Fibroblast of skin of right quadriceps (primary cell): ENCODE measurements around the gene CLEC4F.
"Not testable (repeated sequence)": the region's sequence is repeated elsewhere in the genome, so short reads cannot be mapped to it uniquely, and the experiment has no call there.

Experiments
- DNase-seq: peaks from one replicate; pipeline ENCODE4 v3.0.0-alpha.2; 2013

CLEC4F gene

GRCh38 chr2:70823249-70823648 lies 2.9 kb upstream of the CLEC4F start:
- no peak for DNase-seq

GRCh38 chr2:70822843-70823242 lies 2.4 kb upstream of the CLEC4F start:
- DNase-seq = no peak

GRCh38 chr2:70817284-70817954 lies 3.0 kb downstream of the CLEC4F start:
- DNase-seq = no peak

GRCh38 chr2:70816726-70817125 lies 3.7 kb downstream of the CLEC4F start:
- no peak for DNase-seq

GRCh38 chr2:70808983-70809958 lies 11.1 kb downstream of the CLEC4F start:
- DNase-seq = no peak

- no peak for DNase-seq
These were observed 12.6 kb downstream of the CLEC4F start for GRCh38 chr2:70807828-70808118.

GRCh38 chr2:70807102-70807827 lies 13.1 kb downstream of the CLEC4F start:
- no peak for DNase-seq

- no peak for DNase-seq
These were observed 13.8 kb downstream of the CLEC4F start for GRCh38 chr2:70806620-70807019.

- DNase-seq = no peak
These were observed 14.4 kb downstream of the CLEC4F start for GRCh38 chr2:70806013-70806412.

- DNase-seq = no peak
These were observed 18.7 kb downstream of the CLEC4F start for GRCh38 chr2:70801607-70802263.

- DNase-seq = no peak
These were observed 20.7 kb downstream of the CLEC4F start for GRCh38 chr2:70799706-70800105.

- DNase-seq = not testable (repeated sequence)
These were observed 22.4 kb downstream of the CLEC4F start for GRCh38 chr2:70797996-70798395.

GRCh38 chr2:70797506-70797905 lies 22.9 kb downstream of the CLEC4F start:
- no peak for DNase-seq

GRCh38 chr2:70796262-70796661 lies 24.1 kb downstream of the CLEC4F start:
- DNase-seq = no peak

- DNase-seq = no peak
These were observed 25.0 kb downstream of the CLEC4F start for GRCh38 chr2:70795164-70795995.

- DNase-seq = no peak
These were observed 26.9 kb downstream of the CLEC4F start for GRCh38 chr2:70793450-70793849.

GRCh38 chr2:70790136-70790828 lies 30.1 kb downstream of the CLEC4F start, which contains the start of gene FIGLA:
FIGLA (minus strand) TSS chr2:70790643; CDS start chr2:70790638, 5 bp downstream.
- DNase-seq = no peak

- DNase-seq = peak; percentile 52
These were observed 30.9 kb downstream of the CLEC4F start for GRCh38 chr2:70789304-70790135.

- peak; percentile 42 for DNase-seq
These were observed 35.1 kb downstream of the CLEC4F start for GRCh38 chr2:70785137-70785911.

- no peak for DNase-seq
These were observed 36.1 kb downstream of the CLEC4F start for GRCh38 chr2:70784320-70784719.
